Tibial nerve (tissue), 4 donors: Measurements from ENCODE around the gene ATP2B3.

Source experiments
- EP300 ChIP-seq, 2 donors: sonication (generic); formaldehyde crosslinking; IDR thresholded peaks; one replicate each; pipeline ENCODE4 v1.6.1; 2017; ENCODE audit warnings: antibody characterized with exemption in 2 of 2, mild to moderate bottlenecking in 1 of 2
- POLR2A ChIP-seq, 2 donors: fragments of 450-650 bp; IDR thresholded peaks; one replicate each; pipeline ENCODE4 v1.6.1; 2017; ENCODE audit warnings: antibody characterized with exemption in 2 of 2, mild to moderate bottlenecking in 2 of 2, moderate library complexity in 2 of 2
- TF ChIP-seq, protein P1 (sequence below), 5 experiments: fragments of 200-600 bp in 3 of 5; fragments of 450-650 bp in 2 of 5; sonication (generic) in 3 of 5; IDR thresholded peaks; one replicate each; pipeline ENCODE4 v1.5.1; 2016 to 2019; ENCODE audit warnings: antibody characterized with exemption in 5 of 5, mild to moderate bottlenecking in 3 of 5, moderate library complexity in 2 of 5

DNA sequence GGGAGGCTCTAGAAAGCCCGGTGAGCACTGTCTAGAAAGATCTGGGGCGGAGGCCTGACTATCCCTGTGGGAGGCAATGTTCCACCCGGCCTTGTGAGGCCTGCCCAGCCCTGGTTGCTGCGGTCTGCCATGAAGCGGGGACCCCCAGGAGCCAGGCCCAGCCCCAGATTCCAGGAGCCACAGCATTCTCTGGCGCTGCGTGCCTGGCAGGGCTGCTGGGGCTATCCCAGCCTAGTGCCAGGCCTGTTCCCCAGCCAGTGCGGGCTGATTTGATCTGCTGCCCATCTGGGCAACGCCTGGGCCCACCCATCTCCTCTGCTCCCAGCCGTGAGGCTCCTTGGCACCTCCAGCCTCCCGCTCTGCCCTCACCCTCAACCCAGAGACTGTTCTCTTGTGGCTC lies 19.6 kb downstream of the ATP2B3 start:
- TF ChIP-seq, protein P1, sequence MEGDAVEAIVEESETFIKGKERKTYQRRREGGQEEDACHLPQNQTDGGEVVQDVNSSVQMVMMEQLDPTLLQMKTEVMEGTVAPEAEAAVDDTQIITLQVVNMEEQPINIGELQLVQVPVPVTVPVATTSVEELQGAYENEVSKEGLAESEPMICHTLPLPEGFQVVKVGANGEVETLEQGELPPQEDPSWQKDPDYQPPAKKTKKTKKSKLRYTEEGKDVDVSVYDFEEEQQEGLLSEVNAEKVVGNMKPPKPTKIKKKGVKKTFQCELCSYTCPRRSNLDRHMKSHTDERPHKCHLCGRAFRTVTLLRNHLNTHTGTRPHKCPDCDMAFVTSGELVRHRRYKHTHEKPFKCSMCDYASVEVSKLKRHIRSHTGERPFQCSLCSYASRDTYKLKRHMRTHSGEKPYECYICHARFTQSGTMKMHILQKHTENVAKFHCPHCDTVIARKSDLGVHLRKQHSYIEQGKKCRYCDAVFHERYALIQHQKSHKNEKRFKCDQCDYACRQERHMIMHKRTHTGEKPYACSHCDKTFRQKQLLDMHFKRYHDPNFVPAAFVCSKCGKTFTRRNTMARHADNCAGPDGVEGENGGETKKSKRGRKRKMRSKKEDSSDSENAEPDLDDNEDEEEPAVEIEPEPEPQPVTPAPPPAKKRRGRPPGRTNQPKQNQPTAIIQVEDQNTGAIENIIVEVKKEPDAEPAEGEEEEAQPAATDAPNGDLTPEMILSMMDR (IDR thresholded peaks at IDR 0.05), result no peak
- TF ChIP-seq POLR2A (IDR thresholded peaks at IDR 0.05) (no peak), EP300 (IDR thresholded peaks at IDR 0.05) (no peak)
